Type B pancreatic cell (in vitro differentiated cells): ENCODE data around the gene NPHP4. TPM values are rescaled to one million over a fixed set of nuclear protein-coding genes. Genes with fewer than 3 reads are reported as not detected.

Source experiments
- DNase-seq: peaks from one replicate; pipeline ENCODE4 v3.0.0; 2021; ENCODE audit warnings: mixed read lengths; ENCODE audit not compliant: unreplicated experiment; ENCODE audit errors: extremely low spot score
- H3K27ac Mint-ChIP-seq: 2 replicates; pipeline ENCODE4 v1.8.0; 2021; ENCODE audit warnings: mild to moderate bottlenecking, mixed read lengths
- H3K27me3 Mint-ChIP-seq: 2 replicates; pipeline ENCODE4 v1.8.0; 2021; ENCODE audit warnings: mixed read lengths
- H3K36me3 Mint-ChIP-seq: 2 replicates; pipeline ENCODE4 v1.8.0; 2021; ENCODE audit warnings: mixed read lengths
- H3K4me1 Mint-ChIP-seq: one replicate; pipeline ENCODE4 v1.8.0; 2021; ENCODE audit warnings: mixed read lengths; ENCODE audit not compliant: unreplicated experiment
- H3K4me3 Mint-ChIP-seq: 2 replicates; pipeline ENCODE4 v1.8.0; 2021; ENCODE audit warnings: mild to moderate bottlenecking, mixed read lengths
- H3K9me3 Mint-ChIP-seq: 2 replicates; pipeline ENCODE4 v1.8.0; 2021; ENCODE audit warnings: mixed read lengths
- CTCF ChIP-seq: fragments of 200-600 bp; sonication (generic); conservative IDR thresholded peaks from 2 replicates; pipeline ENCODE4 v1.5.0; 2021; ENCODE audit warnings: antibody characterized with exemption, mild to moderate bottlenecking
- total RNA-seq: library from RNA; stranded (reverse); gene quantifications from 2 replicates; pipeline ENCODE4 v1.2.1, GENCODE V29; 2021; ENCODE audit warnings: low replicate concordance

NPHP4 gene
- total RNA-seq, 1 donor from 2014 or later: 21.7 TPM

DNA sequence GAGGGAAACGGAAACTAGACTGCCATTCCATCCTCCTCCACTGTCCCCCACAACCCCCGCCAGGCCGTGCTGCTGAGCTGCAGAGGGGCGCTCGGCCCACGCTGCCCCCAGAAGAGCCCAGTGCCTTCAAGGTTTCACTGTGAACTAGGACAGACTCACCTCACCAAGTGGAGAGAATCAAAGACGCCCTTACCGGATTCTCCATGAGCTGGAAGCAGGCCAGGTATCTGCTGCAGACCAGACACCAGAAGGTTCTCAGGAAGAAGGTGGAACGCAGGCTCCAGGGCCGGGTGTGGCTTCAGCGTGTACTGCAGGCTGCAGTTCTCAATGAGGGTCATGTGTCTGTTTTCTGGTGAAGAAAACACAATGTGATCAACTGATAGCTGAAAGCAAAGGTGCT lies 30.6 kb downstream of the NPHP4 start:
- no peak for DNase-seq
- Mint-ChIP-seq H3K4me1 (no peaks in the 10 kb centered on the region), H3K9me3 (no peaks in the 10 kb centered on the region), H3K36me3 (peaks cover 14% of the 10 kb centered on the region), H3K4me3 (no peak overlapping the region), H3K27ac (no peak overlapping the region), H3K27me3 (no peaks in the 10 kb centered on the region)
- TF ChIP-seq CTCF: no peak

DNA sequence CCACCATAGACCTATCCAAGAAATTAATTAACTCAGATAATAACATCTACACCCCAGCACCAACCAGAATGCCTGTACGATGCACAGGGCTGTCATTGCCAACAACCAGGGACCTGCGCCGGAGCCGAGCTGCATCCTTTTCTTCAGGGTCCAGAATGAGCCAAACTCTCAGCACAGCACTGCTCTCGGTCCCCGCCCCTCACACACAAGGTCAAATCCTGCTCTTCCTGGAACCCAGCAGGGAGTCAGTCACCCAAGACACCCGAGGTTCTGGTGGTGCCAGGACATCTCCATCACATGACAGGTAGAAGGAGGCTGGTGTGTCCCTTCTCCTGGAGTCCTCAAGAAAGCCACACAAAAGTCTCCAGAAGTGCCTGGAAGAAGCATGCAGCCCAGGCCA lies 31.9 kb downstream of the NPHP4 start:
- no peak for DNase-seq
- H3K4me1 Mint-ChIP-seq: no peaks in the 10 kb centered on the region
- TF ChIP-seq CTCF: no peak

DNA sequence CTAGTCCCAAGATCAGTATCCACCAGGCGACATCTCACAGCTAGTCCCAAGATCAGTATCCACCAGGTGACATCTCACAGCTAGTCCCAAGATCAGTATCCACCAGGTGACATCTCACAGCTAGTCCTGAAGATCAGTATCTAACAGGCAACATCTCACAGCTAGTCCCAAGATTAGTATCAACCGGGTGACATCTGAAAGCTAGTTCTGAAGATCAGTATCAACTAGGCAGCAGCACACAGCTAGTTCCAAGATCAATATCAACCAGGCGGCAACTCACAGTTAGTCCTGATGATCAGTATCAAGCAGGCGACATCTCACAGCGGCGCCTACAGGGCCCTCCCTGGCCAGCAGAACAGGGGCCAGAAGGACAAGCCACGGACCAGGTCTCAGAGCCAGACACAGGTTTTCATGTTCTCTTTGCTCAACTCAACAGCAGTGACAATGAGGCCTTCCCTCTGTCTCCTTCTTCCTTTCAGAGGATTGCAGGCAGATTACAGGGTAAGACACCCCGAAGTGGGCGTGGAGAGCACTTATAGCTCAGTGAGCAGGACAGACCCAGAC lies 32.5 kb downstream of the NPHP4 start:
- no peak for TF ChIP-seq CTCF
- Mint-ChIP-seq H3K9me3 (no peaks in the 10 kb centered on the region), H3K36me3 (peaks cover 22% of the 10 kb centered on the region), H3K27ac (no peak overlapping the region), H3K4me1 (no peaks in the 10 kb centered on the region), H3K27me3 (no peaks in the 10 kb centered on the region), H3K4me3 (no peak overlapping the region)
- no peak for DNase-seq

More for the DNA sequence above, 31.9 kb downstream of the NPHP4 start:
- Mint-ChIP-seq H3K9me3 (no peaks in the 10 kb centered on the region), H3K27ac (no peak overlapping the region), H3K27me3 (no peaks in the 10 kb centered on the region), H3K36me3 (peaks cover 18% of the 10 kb centered on the region), H3K4me3 (no peak overlapping the region)

DNA sequence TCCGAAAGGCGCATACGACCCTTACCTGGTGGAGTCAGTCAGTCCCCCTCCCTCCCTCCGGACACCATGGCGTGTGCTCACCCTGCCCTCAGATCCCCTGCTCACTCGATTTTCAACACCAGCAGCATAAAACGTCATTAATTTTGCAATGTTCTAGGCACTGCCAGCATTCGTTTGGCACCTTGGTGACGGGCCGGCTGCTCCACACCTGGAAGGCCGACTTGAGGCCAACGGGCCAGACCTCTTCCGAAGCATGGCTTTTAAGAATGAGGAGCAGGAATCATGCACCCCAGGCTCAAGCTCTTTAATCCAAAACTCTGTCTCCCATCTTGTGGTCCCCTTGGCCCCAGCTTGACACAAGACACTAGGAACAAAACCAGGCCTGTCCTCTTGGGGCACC lies 33.1 kb downstream of the NPHP4 start:
- peaks cover 26% of the 10 kb centered on the region for H3K36me3 Mint-ChIP-seq
- no peaks in the 10 kb centered on the region for H3K27me3 Mint-ChIP-seq
- H3K9me3 Mint-ChIP-seq: no peaks in the 10 kb centered on the region
- no peak overlapping the region for H3K27ac Mint-ChIP-seq
- no peak for TF ChIP-seq CTCF
- no peaks in the 10 kb centered on the region for H3K4me1 Mint-ChIP-seq
- DNase-seq: no peak
- H3K4me3 Mint-ChIP-seq: no peak overlapping the region

GRCh38 chr1:5956022-5956830 lies 36.0 kb downstream of the NPHP4 start:
- no peak for DNase-seq
- TF ChIP-seq CTCF: no peak
- Mint-ChIP-seq H3K36me3 (peaks cover 29% of the 10 kb centered on the region), H3K27ac (no peak overlapping the region), H3K27me3 (no peaks in the 10 kb centered on the region), H3K4me3 (no peak overlapping the region), H3K9me3 (no peaks in the 10 kb centered on the region), H3K4me1 (no peaks in the 10 kb centered on the region)
